Peyer's patch (tissue), 4 donors: Measurements from ENCODE around the gene GOLPH3. TPM values are rescaled to one million over a fixed set of nuclear protein-coding genes. Genes with fewer than 3 reads are reported as not detected.
A peak's percentile ranks its signal among the peaks of the same experiment; 100 is the strongest.

Source experiments
- DNase-seq, 3 donors: peaks; one replicate each; pipeline ENCODE4 v3.0.0-alpha.2; 2017 to 2019
- H3K27ac ChIP-seq, 4 donors: fragments of 200-600 bp; sonication (generic); one replicate each; pipeline ENCODE4 v1.5.1; 2016 to 2019
- H3K27me3 ChIP-seq, 2 donors: fragments of 200-600 bp; sonication (generic); one replicate each; pipeline ENCODE4 v1.5.1; 2019
- H3K36me3 ChIP-seq, 3 donors: fragments of 200-600 bp; sonication (generic); one replicate each; pipeline ENCODE4 v1.5.1; 2016 to 2019
- H3K4me1 ChIP-seq, 4 donors: fragments of 200-600 bp; sonication (generic); one replicate each; pipeline ENCODE4 v1.5.1; 2016 to 2019
- H3K4me3 ChIP-seq, 4 donors: fragments of 200-600 bp; sonication (generic); 1 replicate in 3 of 4; 2 replicates in 1 of 4; pipeline ENCODE4 v1.5.1; 2016 to 2019; ENCODE audit warnings: mild to moderate bottlenecking in 1 of 4
- H3K9me3 ChIP-seq, 4 donors: fragments of 200-600 bp; sonication (generic); one replicate each; pipeline ENCODE4 v1.5.1; 2016 to 2019; ENCODE audit warnings: mild to moderate bottlenecking in 1 of 4
- CTCF ChIP-seq, 6 experiments: fragments of 450-650 bp in 4 of 6; fragments of 200-600 bp in 2 of 6; sonication (generic) in 1 of 6; IDR thresholded peaks; one replicate each; pipeline ENCODE4 v1.5.1; 2017 to 2019; ENCODE audit warnings: antibody characterized with exemption in 6 of 6, mild to moderate bottlenecking in 3 of 6, moderate library complexity in 1 of 6
- POLR2A ChIP-seq, 2 donors: fragments of 450-650 bp; IDR thresholded peaks; one replicate each; pipeline ENCODE4 v1.5.1; 2017; ENCODE audit warnings: antibody characterized with exemption in 2 of 2, mild to moderate bottlenecking in 2 of 2, moderate library complexity in 2 of 2
- total RNA-seq, 4 donors: library from RNA; depleted of rRNA; stranded (reverse); fragments of >200 nt; gene quantifications; one replicate each; pipeline ENCODE4 v1.1.0, GENCODE V29; 2016

GOLPH3 gene
- total RNA-seq, 4 donors from 2014 or later: 63.5 to 93.7 (median 75.1) TPM

GRCh38 chr5:32095261-32095671, 78.9 kb downstream of the GOLPH3 start:
- TF ChIP-seq POLR2A (IDR thresholded peaks at IDR 0.05) (no peak), CTCF (IDR thresholded peaks at IDR 0.05) (no peak)
- no peaks in the 10 kb centered on the region for H3K9me3 ChIP-seq
- peaks cover 0 to 15% (median 0%) of the 10 kb centered on the region in 3 donors for H3K36me3 ChIP-seq
- no peak for DNase-seq
- H3K27me3 ChIP-seq: no peaks in the 10 kb centered on the region
- peaks cover 0 to 5% (median 1%) of the 10 kb centered on the region in 4 donors for H3K4me1 ChIP-seq
- no peak overlapping the region for H3K4me3 ChIP-seq
- no peak overlapping the region for H3K27ac ChIP-seq

- TF ChIP-seq CTCF (IDR thresholded peaks at IDR 0.05) (no peak), POLR2A (IDR thresholded peaks at IDR 0.05) (no peak)
- H3K4me3 ChIP-seq: no peak overlapping the region
- no peak overlapping the region for H3K27ac ChIP-seq
- DNase-seq: no peak
- H3K27me3 ChIP-seq: no peaks in the 10 kb centered on the region
- H3K4me1 ChIP-seq: peaks cover 0 to 3% (median 0%) of the 10 kb centered on the region in 4 donors
- no peaks in the 10 kb centered on the region for H3K9me3 ChIP-seq
- H3K36me3 ChIP-seq: peaks cover 0 to 10% (median 0%) of the 10 kb centered on the region in 3 donors
Measured at GRCh38 chr5:32094691-32095090, 79.4 kb downstream of the GOLPH3 start.

- TF ChIP-seq CTCF (IDR thresholded peaks at IDR 0.05): peak; percentile 45 to 70 (median 56)
- no peak for TF ChIP-seq POLR2A (IDR thresholded peaks at IDR 0.05)
- peak in 2 of 3 donors; percentile 55 to 82 for DNase-seq
- Histone ChIP-seq H3K4me1 (peaks cover 0 to 3% (median 0%) of the 10 kb centered on the region in 4 donors), H3K9me3 (no peaks in the 10 kb centered on the region), H3K27me3 (no peaks in the 10 kb centered on the region), H3K4me3 (no peak overlapping the region), H3K27ac (no peak overlapping the region), H3K36me3 (no peaks in the 10 kb centered on the region)
Measured at GRCh38 chr5:32092938-32093812, 80.9 kb downstream of the GOLPH3 start.

- Histone ChIP-seq H3K4me1 (peaks cover 0 to 3% (median 0%) of the 10 kb centered on the region in 4 donors), H3K4me3 (no peak overlapping the region), H3K27me3 (no peaks in the 10 kb centered on the region), H3K36me3 (no peaks in the 10 kb centered on the region), H3K9me3 (no peaks in the 10 kb centered on the region), H3K27ac (no peak overlapping the region)
- TF ChIP-seq CTCF (IDR thresholded peaks at IDR 0.05) (no peak), POLR2A (IDR thresholded peaks at IDR 0.05) (no peak)
- DNase-seq: no peak
Measured at GRCh38 chr5:32090755-32091128, 83.4 kb downstream of the GOLPH3 start.

- Histone ChIP-seq H3K4me3 (no peak overlapping the region), H3K9me3 (no peaks in the 10 kb centered on the region), H3K36me3 (no peaks in the 10 kb centered on the region), H3K27me3 (no peaks in the 10 kb centered on the region), H3K4me1 (peaks cover 0 to 3% (median 0%) of the 10 kb centered on the region in 4 donors), H3K27ac (no peak overlapping the region)
- DNase-seq: no peak
- TF ChIP-seq POLR2A (IDR thresholded peaks at IDR 0.05) (no peak), CTCF (IDR thresholded peaks at IDR 0.05) (no peak)
Measured at GRCh38 chr5:32090026-32090754, 83.9 kb downstream of the GOLPH3 start.
